Spleen (tissue), 7 donors: ENCODE measurements around the gene SLC33A1.
"Not testable (repeated sequence)": the region's sequence is repeated elsewhere in the genome, so short reads cannot be mapped to it uniquely, and the experiment has no call there.

Experiments used
- CTCF ChIP-seq, 11 experiments: fragments of 200-600 bp in 7 of 11; fragments of 450-650 bp in 4 of 11; sonication (generic) in 4 of 11; IDR thresholded peaks in 8 of 11; conservative IDR thresholded peaks in 3 of 11; 1 replicate in 7 of 11; 2 replicates in 4 of 11; pipeline versions ENCODE4 v1.4.0 to v1.8.0; 2016 to 2021; ENCODE audit warnings: antibody characterized with exemption in 11 of 11, inconsistent platforms in 4 of 11, mild to moderate bottlenecking in 1 of 11
- POLR2A ChIP-seq, 3 donors: fragments of 450-650 bp; IDR thresholded peaks; one replicate each; pipeline ENCODE4 v1.5.1; 2017; ENCODE audit warnings: antibody characterized with exemption in 3 of 3, mild to moderate bottlenecking in 1 of 3
- POLR2AphosphoS5 ChIP-seq, 3 donors: sonication (generic); formaldehyde crosslinking; IDR thresholded peaks; one replicate each; pipeline ENCODE4 v1.5.1; 2017; ENCODE audit warnings: antibody characterized with exemption in 3 of 3
- donor health status: DM: no; HTN: no; CAD: no; lungs with moderate emphysema.
- donor health status: DM: no; HTN: no; CAD: no.
- donor health status: DM: no; HTN: no; CAD: no.

DNA sequence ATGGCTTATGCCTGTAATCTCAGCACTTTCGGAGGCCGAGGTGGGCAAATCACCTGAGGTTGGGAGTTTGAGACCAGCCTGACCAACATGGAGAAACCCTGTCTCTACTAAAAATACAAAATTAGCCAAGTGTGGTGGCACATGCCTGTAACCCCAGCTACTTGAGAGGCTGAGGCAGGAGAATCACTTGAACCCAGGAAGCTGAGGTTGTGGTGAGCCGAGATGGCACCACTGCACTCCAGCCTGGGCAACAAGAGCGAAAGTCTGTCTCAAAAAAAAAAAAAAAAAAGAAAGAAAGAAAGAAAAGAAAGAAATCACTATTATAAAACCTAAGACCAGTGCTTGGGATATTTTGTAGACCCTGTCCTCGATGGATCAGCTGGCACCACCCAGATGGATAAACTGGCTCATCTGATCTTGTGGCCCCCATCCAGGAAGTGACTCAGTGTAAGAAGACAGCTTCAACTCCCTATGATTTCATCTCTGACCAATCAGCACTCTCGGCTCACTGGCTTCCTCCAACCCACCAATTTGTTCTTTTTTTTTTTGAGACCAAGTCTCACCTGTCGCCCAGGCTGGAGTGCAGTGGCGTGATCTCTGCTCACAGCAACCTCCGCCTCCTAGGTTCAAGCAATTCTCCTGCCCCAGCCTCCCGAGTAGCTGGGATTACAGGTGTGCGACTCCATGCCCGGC is 8.2 kb upstream of the SLC33A1 start:
- not testable (repeated sequence) for TF ChIP-seq CTCF (IDR thresholded peaks at IDR 0.05 in 8 of 11, conservative IDR thresholded peaks at IDR 0.05 in 3 of 11); POLR2A (IDR thresholded peaks at IDR 0.05); POLR2AphosphoS5 (IDR thresholded peaks at IDR 0.05)
